ENCODE data around the gene ABCC2.

DNA sequence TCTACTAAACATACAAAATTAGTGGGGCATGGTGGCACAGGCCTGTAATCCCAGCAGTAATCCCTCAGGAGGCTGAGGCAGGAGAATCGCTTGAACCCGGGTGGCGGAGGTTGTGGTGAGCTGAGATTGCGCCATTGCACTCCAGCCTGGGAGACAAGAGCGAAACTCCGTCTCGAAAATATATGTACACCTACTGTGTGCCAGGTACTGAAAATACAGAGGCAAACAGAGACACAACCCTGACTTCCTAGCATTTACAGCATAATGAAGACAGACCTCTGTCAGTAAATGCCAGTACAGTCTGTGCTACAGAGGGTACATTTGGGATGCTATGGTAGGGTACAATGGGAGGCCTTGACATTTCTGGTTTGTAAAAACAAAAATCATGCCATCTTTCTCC, 66.6 kb downstream of the ABCC2 start:
- TF ChIP-seq POLR2A (IDR thresholded peaks at IDR 0.05; ENCODE audit: low read depth, low read length) (no peak), POU2F2 (IDR thresholded peaks at IDR 0.05; ENCODE audit: low read depth, low read length) (no peak), TAF1 (IDR thresholded peaks at IDR 0.05; ENCODE audit: low read depth, low read length) (no peak)

Data from GM12891 (cell line).